Lower lobe of right lung (tissue), 2 donors: ENCODE measurements around the gene CAMKMT. TPM values are rescaled to one million over a fixed set of nuclear protein-coding genes. Genes with fewer than 3 reads are reported as not detected.

ENCODE experiments used
- ATAC-seq, 2 donors: fragments of 200-7000 bp; cut with Tn5 transposase; one replicate each; pipeline ENCODE4 v1.9.1; 2020 to 2022; ENCODE audit warnings: mild to moderate bottlenecking in 2 of 2, moderate library complexity in 2 of 2
- DNase-seq: peaks from one replicate; pipeline ENCODE4 v3.0.0-alpha.2; 2020
- H3K27ac ChIP-seq: fragments of 200-600 bp; one replicate; pipeline ENCODE4 v1.8.0; 2022
- H3K27me3 ChIP-seq: fragments of 200-600 bp; one replicate; pipeline ENCODE4 v1.8.0; 2022; ENCODE audit warnings: low read depth
- H3K36me3 ChIP-seq: fragments of 200-600 bp; one replicate; pipeline ENCODE4 v1.8.0; 2022; ENCODE audit warnings: mild to moderate bottlenecking
- H3K4me1 ChIP-seq: fragments of 200-600 bp; one replicate; pipeline ENCODE4 v1.8.0; 2022
- H3K4me3 ChIP-seq: fragments of 200-600 bp; one replicate; pipeline ENCODE4 v1.8.0; 2022; ENCODE audit warnings: mild to moderate bottlenecking
- H3K9me3 ChIP-seq: fragments of 200-600 bp; one replicate; pipeline ENCODE4 v1.8.0; 2022
- intact Hi-C: fragments of 100-400 bp; cut with DNase I; formaldehyde crosslinking; loops from one replicate; pipeline ENCODE4 v1.11.0; 2022
- total RNA-seq: library from RNA; stranded (reverse); fragmentation: NEBNext Ultra II Directional; extraction: Animal tissue kit (Norgen Biotek cat#: 25700); gene quantifications from one replicate; pipeline ENCODE4 v1.2.1, GENCODE V29; 2021
- TF ChIP-seq, protein P1 (sequence below): fragments of 200-600 bp; IDR thresholded peaks from one replicate; pipeline ENCODE4 v1.8.0; 2022; ENCODE audit warnings: antibody characterized with exemption, mild to moderate bottlenecking
- donor health status: DM: no; HTN: yes; CAD: no; lungs with severe emphysema.

The CAMKMT gene
- total RNA-seq, 1 donor from 2014 or later, result 10.5 TPM

DNA sequence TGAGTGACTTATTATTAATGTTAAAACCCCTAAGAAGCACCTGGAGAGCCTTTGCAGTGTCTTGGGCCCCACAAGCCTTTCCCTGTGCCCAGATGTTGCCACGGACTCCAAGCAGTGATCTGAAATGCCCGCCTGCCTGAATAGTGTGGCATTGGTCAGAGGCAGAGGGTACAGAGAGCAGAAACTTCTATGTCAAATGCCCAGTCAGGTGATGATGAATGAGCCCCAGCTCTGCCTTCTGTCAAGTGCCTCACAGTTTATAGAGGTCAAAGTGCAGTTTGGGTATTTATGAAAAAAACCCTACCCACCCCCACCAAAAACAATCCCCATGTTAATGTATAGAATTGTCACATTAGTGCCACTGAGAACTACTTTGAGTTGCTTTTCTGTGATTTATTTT lies 409.8 kb downstream of the CAMKMT start:
- TF ChIP-seq, protein P1, sequence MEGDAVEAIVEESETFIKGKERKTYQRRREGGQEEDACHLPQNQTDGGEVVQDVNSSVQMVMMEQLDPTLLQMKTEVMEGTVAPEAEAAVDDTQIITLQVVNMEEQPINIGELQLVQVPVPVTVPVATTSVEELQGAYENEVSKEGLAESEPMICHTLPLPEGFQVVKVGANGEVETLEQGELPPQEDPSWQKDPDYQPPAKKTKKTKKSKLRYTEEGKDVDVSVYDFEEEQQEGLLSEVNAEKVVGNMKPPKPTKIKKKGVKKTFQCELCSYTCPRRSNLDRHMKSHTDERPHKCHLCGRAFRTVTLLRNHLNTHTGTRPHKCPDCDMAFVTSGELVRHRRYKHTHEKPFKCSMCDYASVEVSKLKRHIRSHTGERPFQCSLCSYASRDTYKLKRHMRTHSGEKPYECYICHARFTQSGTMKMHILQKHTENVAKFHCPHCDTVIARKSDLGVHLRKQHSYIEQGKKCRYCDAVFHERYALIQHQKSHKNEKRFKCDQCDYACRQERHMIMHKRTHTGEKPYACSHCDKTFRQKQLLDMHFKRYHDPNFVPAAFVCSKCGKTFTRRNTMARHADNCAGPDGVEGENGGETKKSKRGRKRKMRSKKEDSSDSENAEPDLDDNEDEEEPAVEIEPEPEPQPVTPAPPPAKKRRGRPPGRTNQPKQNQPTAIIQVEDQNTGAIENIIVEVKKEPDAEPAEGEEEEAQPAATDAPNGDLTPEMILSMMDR, result no peak
- intact Hi-C loops, result no loop called here
- no peak overlapping the region for H3K4me3 ChIP-seq
- ATAC-seq (no peak), DNase-seq (no peak)
- no peaks in the 10 kb centered on the region for H3K9me3 ChIP-seq
- H3K27me3 ChIP-seq, result no peaks in the 10 kb centered on the region
- no peaks in the 10 kb centered on the region for H3K36me3 ChIP-seq
- no peak overlapping the region for H3K27ac ChIP-seq
- no peaks in the 10 kb centered on the region for H3K4me1 ChIP-seq

DNA sequence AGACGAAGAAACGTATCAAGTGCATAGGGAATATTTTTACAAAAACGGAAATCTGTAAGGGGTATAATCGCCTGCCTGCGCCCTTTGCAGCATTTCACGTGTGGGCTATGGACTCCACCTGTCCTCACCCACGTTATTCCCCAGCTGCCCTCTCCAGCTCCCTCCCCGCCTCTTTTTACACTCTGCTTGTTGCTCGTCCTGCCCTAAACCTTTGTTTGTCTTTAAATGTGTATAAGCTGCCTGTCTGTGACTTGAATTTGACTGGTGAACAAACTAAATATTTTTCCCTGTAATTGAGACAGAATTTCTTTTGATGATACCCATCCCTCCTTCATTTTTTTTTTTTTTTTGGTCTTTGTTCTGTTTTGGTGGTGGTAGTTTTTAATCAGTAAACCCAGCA lies 410.4 kb downstream of the CAMKMT start:
- ATAC-seq (no peak), DNase-seq (no peak)
- Histone ChIP-seq H3K4me3 (no peak overlapping the region), H3K9me3 (no peaks in the 10 kb centered on the region), H3K4me1 (no peaks in the 10 kb centered on the region), H3K36me3 (no peaks in the 10 kb centered on the region), H3K27ac (no peak overlapping the region), H3K27me3 (no peaks in the 10 kb centered on the region)
- intact Hi-C loops, result no loop called here
- TF ChIP-seq, protein P1, result no peak

DNA sequence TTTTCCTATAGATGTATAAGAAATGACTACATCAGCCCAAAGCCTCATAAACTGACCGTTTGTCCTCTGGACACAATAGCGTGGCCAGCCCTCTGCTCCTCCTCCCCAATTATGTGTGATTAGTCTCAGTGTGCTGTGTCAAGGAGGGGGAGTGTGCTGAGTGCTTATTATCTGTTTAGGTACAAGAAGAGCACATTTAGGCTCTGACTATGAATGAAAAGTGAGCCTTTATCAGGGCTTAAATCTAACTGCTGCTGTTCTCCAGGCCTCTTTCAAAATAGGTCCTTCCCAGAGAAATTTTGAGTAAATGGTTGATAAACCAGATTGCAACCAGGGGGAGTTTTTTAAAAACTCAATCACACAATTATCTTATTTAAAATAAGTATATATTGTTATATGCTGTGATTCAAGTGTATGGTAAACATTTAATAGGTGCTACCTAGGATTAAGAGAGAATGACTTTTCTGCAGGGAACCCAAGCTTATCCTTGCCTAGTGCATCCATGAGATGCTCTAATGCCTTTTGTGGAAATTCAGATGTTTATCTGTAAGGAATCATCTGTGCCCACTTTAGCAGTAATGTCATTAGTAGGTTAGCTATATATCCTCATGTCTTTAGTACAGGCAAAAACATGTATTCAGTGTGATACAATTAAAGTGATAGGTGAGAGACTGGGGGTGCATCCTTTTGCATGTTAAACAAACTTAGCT lies 411.1 kb downstream of the CAMKMT start:
- Histone ChIP-seq H3K36me3 (no peaks in the 10 kb centered on the region), H3K27me3 (no peaks in the 10 kb centered on the region), H3K4me1 (no peaks in the 10 kb centered on the region), H3K4me3 (no peak overlapping the region), H3K27ac (no peak overlapping the region), H3K9me3 (no peaks in the 10 kb centered on the region)
- intact Hi-C loops, result no loop called here
- DNase-seq, result no peak
- TF ChIP-seq, protein P1, result no peak
- no peak for ATAC-seq

DNA sequence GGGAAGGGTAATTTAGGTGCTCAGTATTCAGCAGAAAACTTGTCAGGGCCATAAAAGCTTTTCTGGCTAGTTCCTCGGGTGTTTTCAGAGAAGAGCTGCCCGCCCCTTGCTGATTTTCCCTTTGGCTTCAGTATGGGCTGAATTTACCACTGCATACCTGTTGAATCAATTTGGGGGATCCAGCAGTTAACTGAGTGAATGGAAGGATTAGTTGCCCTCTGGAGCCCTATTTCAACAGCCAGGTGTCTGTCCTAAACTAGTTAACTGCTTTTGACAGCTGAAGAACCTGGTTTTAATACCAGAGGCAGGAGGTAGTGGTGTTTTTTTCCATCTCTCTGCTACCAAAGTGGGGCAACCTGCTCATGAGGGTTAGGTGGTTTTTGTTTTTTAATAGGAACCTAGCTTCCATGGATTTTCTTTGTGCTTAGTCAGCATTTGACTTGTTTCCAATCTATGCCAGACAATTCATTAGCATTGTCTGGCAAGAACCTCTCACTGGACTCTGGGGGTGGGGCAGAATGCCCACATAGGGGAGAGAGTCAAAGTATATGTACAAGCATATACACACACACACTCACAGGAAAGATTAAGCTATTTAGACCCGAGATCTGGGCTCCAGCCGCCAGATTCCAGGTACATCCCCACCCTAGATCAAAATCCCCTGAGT lies 413.2 kb downstream of the CAMKMT start:
- TF ChIP-seq, protein P1, result no peak
- H3K4me3 ChIP-seq, result no peak overlapping the region
- no peak for ATAC-seq
- DNase-seq, result no peak
- H3K9me3 ChIP-seq, result no peaks in the 10 kb centered on the region
- H3K36me3 ChIP-seq, result no peaks in the 10 kb centered on the region
- intact Hi-C loops, result no loop called here
- no peaks in the 10 kb centered on the region for H3K4me1 ChIP-seq
- no peak overlapping the region for H3K27ac ChIP-seq
- no peaks in the 10 kb centered on the region for H3K27me3 ChIP-seq

DNA sequence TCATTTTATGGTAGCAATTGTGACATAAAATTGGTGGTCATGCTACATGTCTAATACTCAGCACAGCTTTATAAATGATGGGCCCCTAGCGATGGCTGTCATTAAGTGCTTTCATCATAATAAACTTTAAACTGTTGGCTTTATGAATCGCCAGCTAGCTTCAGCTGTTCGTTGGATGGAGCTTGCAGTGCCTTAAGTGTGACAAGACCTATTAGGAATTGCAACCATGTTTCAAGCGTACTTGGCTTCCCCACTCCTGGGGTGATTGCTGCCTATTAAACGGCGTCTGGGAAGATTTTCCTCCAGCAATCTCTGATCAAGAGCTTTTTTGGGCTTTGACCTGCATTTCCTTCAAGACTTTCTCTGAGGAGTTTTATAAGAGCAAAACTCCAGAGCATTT lies 415.3 kb downstream of the CAMKMT start:
- no peak for DNase-seq

More for the DNA sequence above, 415.3 kb downstream of the CAMKMT start:
- Histone ChIP-seq H3K4me3 (no peak overlapping the region), H3K27ac (no peak overlapping the region), H3K27me3 (no peaks in the 10 kb centered on the region), H3K9me3 (peaks cover 5% of the 10 kb centered on the region), H3K4me1 (no peaks in the 10 kb centered on the region), H3K36me3 (no peaks in the 10 kb centered on the region)
- TF ChIP-seq, protein P1, result no peak
- ATAC-seq, result no peak
- intact Hi-C loops, result no loop called here
